ENCODE data around the gene ENOX1.

Gene ENOX1

DNA sequence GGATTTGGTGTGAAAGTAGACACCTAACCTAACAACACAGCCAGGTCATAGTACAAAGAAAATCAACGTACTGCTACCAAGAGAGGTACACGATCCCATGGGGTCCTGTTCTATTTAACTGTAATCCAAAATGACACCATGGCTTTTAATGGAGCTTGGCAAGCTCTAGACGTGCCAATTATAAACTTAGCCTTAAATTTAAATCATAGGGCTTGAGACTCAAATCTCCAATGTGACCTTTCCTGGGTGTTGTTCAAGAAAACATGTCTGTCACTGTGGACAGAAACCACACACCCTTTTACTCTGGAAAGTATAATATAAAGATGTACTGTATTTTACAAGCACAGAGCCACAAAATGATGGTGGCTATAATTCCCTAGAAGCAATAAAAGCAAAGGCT is 299.3 kb downstream of the ENOX1 start:
- DNase-seq (ENCODE audit: low read depth in 2 of 2), result no peak

DNA sequence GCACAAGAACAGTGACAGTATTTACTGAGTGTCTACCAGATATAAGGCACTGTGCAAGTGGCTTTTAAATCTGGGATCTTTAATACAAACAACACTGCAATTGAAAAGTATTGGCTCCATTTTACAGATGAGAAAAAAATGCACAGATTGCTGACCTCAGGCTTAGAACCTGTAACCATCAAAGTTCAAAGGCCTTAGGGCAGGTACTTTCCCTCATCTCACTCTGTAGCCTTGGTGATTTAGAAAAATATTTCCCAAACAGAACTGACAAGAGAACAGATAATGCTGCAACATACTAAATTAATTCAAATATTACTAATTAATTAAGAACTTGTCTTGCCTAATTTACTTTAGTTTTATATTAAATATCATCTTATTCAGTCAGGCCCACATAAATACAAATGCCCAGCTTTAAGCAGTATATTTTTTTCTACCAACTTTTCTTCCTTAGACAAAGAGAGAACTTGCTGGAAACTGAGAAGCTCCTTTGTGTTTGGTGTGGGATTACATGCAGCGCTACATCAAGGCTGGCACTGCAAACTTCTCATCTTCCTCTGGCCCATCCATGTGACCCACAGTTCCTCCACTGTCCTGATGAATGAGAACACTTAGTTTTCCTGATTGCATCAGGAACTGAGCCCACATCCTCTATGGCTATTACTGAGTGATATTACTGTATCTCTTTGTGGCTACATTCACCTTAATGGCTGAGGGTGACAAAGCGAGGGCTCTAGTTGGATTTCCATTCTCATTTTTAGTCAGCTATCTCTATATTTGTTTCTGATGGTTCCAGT is 302.1 kb downstream of the ENOX1 start:
- no peak for DNase-seq (ENCODE audit: low read depth in 2 of 2)

GRCh38 chr13:43483930-43484329 is 302.8 kb downstream of the ENOX1 start:
- DNase-seq (ENCODE audit: low read depth in 2 of 2), result no peak

DNA sequence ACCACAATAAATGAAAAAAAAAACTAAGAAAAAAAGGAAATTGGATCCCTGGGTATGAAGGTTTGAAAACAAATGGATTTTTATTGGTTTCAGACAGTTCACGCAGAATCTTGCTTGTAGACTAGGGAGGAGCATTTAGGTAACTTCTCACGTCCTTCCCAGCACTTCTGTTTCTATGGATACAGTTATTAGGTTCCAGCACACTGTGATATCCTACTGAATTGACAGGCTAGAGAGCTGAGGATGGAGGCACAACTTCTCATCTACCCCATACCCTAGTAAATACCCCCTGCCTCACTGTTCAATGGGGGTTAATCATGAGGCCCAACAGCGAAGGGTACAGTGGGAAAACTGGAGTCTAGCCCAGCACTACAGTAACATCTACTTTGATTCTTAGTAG is 304.1 kb downstream of the ENOX1 start:
- DNase-seq (ENCODE audit: low read depth in 2 of 2), result no peak

DNA sequence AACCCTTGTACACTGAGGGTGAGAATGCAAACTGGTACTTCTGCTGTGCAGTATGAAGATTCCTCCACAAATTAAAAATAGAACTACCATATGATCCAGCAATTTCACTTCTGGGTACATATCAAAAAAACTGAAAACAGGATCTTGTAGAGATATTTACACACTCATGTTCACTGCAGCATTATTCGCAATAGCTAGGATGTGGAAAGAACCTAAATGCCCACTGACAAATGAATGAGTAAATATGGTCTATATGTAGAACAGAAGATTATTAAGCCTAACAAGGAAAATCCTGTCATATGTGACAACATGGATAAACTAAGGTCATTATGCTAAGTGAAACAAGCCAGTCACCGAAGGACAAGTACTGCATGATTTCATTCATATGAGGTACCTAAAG is 304.7 kb downstream of the ENOX1 start:
- DNase-seq (ENCODE audit: low read depth in 2 of 2), result no peak

GRCh38 chr13:43478902-43479301 is 307.9 kb downstream of the ENOX1 start:
- no peak for DNase-seq (ENCODE audit: low read depth in 2 of 2)

- no peak for DNase-seq (ENCODE audit: low read depth in 2 of 2)
Measured at GRCh38 chr13:43478211-43478610, 308.6 kb downstream of the ENOX1 start.

DNA sequence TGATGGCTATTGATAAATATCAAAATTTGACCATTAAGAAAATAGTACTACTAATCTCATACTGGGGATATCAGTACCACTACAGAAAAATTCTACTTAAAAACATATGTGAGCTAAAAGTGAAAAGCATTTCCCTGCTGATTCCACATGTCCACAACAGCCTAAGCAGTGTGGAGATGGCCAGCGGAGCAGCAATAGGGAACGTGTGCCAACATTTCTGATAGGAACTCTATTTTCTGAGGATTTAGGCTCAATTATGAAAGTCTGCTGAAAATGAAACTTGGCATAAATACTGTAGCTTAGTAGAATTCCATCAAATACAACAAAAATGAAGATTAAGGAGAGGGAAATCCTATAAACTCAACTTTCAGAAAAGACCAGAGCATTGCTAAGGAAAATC is 311.6 kb downstream of the ENOX1 start:
- no peak for DNase-seq (ENCODE audit: low read depth in 2 of 2)

GRCh38 chr13:43473437-43473836 is 313.3 kb downstream of the ENOX1 start:
- DNase-seq (ENCODE audit: low read depth in 2 of 2), result no peak

- DNase-seq (ENCODE audit: low read depth in 2 of 2), result no peak
Measured at GRCh38 chr13:43472980-43473379, 313.8 kb downstream of the ENOX1 start.

DNA sequence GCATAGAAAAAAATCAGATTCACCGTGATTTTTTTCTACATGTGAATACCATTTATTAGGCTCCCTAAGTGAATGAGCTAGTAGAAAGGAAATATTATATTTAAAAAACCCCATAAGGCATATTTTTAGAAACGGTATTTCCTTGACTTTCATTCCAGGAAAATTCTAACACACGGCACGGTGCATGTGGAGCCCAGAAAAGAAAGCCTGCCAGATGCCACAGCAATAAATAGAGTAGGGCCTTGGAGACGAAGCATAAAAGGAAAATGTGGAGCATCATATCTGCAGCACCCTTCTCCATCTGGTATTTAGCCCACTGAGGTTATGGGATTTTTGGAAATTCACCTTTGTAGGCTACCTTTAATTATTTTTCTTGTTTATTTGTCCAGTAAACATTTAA is 314.4 kb downstream of the ENOX1 start:
- no peak for DNase-seq (ENCODE audit: low read depth in 2 of 2)

DNA sequence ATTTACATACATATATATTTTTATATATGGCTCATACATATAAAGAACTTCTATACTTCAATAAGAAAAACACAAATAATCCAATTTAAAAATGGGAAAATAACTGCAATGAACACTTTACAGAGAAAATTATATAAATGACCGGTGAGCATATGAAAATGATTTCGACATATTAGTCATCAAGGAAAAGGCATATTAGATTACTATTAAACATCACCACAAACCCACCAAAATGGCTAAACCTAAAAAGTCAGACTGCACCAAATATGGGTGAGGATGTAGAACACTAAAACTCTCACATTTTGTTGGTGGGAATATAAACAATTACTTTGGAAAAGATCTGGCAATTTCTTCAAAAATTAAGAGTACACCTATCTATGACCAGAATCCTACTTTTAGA is 316.2 kb downstream of the ENOX1 start:
- DNase-seq (ENCODE audit: low read depth in 2 of 2), result peak; percentile 5 to 8

GRCh38 chr13:43469791-43470190 is 317.0 kb downstream of the ENOX1 start:
- no peak for DNase-seq (ENCODE audit: low read depth in 2 of 2)

GRCh38 chr13:43464578-43465264 is 322.1 kb downstream of the ENOX1 start:
- DNase-seq (ENCODE audit: low read depth in 2 of 2), result no peak

DNA sequence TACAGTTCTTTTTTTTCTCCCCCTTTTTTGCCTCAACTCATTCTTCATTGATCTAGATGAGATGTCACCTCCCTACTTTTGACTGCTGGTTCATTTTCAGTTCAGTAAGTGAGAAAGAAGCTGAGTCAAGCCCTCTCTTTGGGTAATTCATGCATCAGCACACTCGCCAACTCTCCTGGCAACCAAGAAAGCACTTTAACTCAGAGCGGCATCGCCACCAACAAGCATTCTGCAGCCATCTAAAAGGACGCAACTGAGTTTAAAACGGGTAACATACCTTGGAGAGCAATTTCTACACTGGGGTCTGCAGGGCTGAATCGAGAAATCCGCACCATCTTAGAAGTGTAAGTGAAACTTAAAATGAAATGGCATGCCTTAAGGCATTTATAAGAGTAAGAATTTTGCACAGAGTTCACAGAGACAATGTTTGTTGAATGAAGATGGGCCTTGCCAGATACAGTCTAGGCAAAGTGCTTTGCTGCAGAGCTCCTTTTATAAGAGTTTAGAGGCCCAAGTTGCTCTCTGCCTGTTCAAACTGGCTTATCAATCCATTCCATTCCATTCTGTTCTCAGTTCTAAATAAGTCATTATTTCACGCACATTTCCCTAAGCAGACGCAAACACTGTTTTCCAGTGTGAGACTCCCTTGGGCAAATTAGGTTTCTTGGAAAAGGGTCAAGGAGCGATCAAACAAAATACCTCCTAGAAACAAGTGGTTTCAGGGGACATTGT is 338.0 kb downstream of the ENOX1 start:
- no peak for DNase-seq (ENCODE audit: low read depth in 2 of 2)

- no peak for DNase-seq (ENCODE audit: low read depth in 2 of 2)
Measured at GRCh38 chr13:43446126-43446525, 340.6 kb downstream of the ENOX1 start.

GRCh38 chr13:43445668-43446067 is 341.1 kb downstream of the ENOX1 start:
- DNase-seq (ENCODE audit: low read depth in 2 of 2), result no peak

DNA sequence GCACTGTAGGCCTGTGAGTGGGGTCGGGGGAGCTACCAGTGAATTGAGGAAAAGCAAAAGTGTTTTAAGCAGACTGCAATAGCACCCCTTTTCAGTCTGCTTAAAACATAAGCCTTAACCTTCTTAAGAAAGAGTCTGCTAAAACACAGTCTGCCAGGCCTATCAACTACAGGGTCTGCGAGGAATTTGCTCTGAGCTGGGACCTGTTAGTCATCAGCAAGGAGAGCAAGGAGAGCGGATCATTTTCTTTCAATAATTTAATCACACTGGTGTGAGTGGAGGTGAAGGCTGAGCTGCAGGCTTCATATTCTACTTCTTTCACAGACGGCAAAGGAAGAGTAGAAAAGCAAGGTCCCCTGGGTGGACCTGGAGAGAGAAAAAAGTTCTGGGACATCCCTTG is 342.7 kb downstream of the ENOX1 start:
- DNase-seq (ENCODE audit: low read depth in 2 of 2), result no peak

- no peak for DNase-seq (ENCODE audit: low read depth in 2 of 2)
Measured at GRCh38 chr13:43441899-43442499, 344.8 kb downstream of the ENOX1 start.

DNA sequence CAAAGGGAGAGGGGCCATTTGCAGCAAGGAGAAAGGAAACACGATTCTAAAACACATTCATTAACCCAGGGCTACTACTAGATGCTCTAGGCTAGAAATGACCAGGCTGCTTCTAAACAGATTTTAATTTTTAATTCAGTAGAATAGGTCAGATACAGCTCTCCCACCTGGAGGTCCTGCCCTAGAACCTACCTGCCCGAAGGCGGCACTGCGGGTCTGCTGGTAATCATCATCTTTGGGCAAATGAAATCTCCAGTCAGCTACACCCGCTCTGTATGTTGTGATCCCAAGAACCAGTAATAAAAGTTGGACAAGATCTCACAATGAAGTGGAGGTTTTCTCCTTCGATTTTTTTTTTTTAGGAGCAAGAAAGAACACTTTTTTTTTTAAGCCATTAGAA is 345.3 kb downstream of the ENOX1 start:
- DNase-seq (ENCODE audit: low read depth in 2 of 2), result no peak

- no peak for DNase-seq (ENCODE audit: low read depth in 2 of 2)
Measured at GRCh38 chr13:43434191-43434590, 352.6 kb downstream of the ENOX1 start.

- DNase-seq (ENCODE audit: low read depth in 2 of 2), result no peak
Measured at GRCh38 chr13:43433691-43434141, 353.1 kb downstream of the ENOX1 start.

Data from fibroblast of skin of left quadriceps (primary cell).